Measurements from ENCODE around the gene NANOG. TPM values are rescaled to one million over a fixed set of nuclear protein-coding genes. Genes with fewer than 3 reads are reported as not detected.
A peak's percentile ranks its signal among the peaks of the same experiment; 100 is the strongest.
"Not testable (repeated sequence)": the region's sequence is repeated elsewhere in the genome, so short reads cannot be mapped to it uniquely, and the experiment has no call there.

The NANOG gene
- total RNA-seq, 4 donors from 2014 or later = 0.26 TPM; not detected in 3

DNA sequence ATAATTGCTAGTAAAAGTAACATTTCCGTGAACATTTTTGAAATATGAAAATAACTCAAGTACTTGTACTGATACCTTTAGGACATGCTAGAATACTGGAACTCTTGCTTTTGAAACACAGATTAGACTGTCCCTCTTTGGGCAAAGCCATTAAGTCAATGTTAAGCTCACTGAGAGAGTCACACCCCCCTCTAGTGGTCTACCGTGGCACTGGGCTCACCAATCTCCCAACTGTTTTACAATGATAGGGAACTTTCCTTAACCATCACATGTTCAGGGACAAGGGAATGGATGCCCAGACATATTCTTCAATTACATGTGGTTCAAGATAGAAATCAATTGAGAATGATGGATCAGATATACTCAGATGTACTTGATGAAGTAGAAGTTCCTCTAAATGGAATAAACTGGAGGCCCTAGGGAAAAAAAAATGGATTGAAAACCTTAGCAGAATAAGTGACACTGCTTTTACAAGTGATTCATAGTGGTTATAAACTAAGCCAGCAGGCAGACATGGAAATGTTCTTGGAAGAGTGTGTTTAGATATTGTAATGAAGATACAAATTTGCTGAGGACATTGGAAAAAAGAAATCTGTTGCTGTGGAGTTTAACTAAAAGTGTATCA lies 17.8 kb downstream of the NANOG start:
- no peaks in the 10 kb centered on the region for H3K9me3 ChIP-seq
- intact Hi-C loops (cut with DNase I) = no loop called here
- 4 to 10% methylated on average over 2 of the region's 2 CpGs for WGBS, 2 donors
- no peak overlapping the region for H3K4me3 ChIP-seq
- DNase-seq = no peak
- H3K27ac ChIP-seq = no peak overlapping the region
- no peaks in the 10 kb centered on the region for H3K4me1 ChIP-seq
- H3K27me3 ChIP-seq = peaks cover 0 to 14% (median 0%) of the 10 kb centered on the region in 4 donors
- TF ChIP-seq, protein P1, sequence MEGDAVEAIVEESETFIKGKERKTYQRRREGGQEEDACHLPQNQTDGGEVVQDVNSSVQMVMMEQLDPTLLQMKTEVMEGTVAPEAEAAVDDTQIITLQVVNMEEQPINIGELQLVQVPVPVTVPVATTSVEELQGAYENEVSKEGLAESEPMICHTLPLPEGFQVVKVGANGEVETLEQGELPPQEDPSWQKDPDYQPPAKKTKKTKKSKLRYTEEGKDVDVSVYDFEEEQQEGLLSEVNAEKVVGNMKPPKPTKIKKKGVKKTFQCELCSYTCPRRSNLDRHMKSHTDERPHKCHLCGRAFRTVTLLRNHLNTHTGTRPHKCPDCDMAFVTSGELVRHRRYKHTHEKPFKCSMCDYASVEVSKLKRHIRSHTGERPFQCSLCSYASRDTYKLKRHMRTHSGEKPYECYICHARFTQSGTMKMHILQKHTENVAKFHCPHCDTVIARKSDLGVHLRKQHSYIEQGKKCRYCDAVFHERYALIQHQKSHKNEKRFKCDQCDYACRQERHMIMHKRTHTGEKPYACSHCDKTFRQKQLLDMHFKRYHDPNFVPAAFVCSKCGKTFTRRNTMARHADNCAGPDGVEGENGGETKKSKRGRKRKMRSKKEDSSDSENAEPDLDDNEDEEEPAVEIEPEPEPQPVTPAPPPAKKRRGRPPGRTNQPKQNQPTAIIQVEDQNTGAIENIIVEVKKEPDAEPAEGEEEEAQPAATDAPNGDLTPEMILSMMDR (IDR thresholded peaks at IDR 0.05) = peak; percentile 31 to 81 (median 74)
- TF ChIP-seq POLR2A (IDR thresholded peaks at IDR 0.05) = no peak
- no peaks in the 10 kb centered on the region for H3K36me3 ChIP-seq

- H3K4me1 ChIP-seq; H3K27ac ChIP-seq; intact Hi-C loops (cut with DNase I); H3K27me3 ChIP-seq; DNase-seq; H3K4me3 ChIP-seq; H3K9me3 ChIP-seq; H3K36me3 ChIP-seq: not testable (repeated sequence)
- 40 to 55% methylated on average over 2 to 3 of the region's 4 CpGs for WGBS, 2 donors
Observed at GRCh38 chr12:7825754-7826153, 36.6 kb downstream of the NANOG start.

DNA sequence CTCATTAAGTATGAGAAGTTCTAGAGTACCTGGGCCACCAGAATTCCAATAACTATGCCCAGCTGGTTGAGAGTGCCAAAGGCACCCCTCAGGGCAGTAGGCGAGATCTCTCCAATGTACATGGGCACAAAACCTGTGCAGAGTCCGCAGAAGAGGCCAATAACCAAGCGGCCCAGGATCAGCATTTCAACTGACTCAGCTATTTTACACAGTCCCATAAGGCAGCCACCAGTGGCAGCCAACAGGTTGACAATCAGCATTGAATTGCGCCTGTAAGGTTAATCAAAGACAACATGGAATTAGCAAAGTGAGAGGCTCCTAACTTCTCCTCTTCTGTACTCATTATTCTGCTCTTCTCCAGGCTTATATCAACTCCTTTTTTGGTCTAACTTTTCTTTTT lies 40.5 kb downstream of the NANOG start:
- 85 to 91% methylated on average over 4 of the region's 4 CpGs for WGBS, 2 donors
- intact Hi-C loops (cut with DNase I); DNase-seq; H3K27me3 ChIP-seq; H3K4me3 ChIP-seq; H3K36me3 ChIP-seq; H3K9me3 ChIP-seq; H3K27ac ChIP-seq; H3K4me1 ChIP-seq: not testable (repeated sequence)

- Histone ChIP-seq H3K9me3 (no peaks in the 10 kb centered on the region), H3K27ac (no peak overlapping the region), H3K27me3 (no peaks in the 10 kb centered on the region), H3K4me1 (no peaks in the 10 kb centered on the region), H3K36me3 (no peaks in the 10 kb centered on the region), H3K4me3 (no peak overlapping the region)
- DNase-seq = no peak
- TF ChIP-seq, protein P1 (IDR thresholded peaks at IDR 0.05) = peak in 5 of 6 experiments; percentile 14 to 56 (median 33)
- no peak for TF ChIP-seq POLR2A (IDR thresholded peaks at IDR 0.05)
- 51 to 64% methylated on average over 5 to 6 of the region's 6 CpGs for WGBS, 2 donors
- intact Hi-C loops (cut with DNase I) = no loop called here
Observed at GRCh38 chr12:7832059-7832696, 43.0 kb downstream of the NANOG start.

- 70 to 72% methylated on average over 2 to 6 of the region's 6 CpGs for WGBS, 2 donors
- H3K4me1 ChIP-seq; H3K27me3 ChIP-seq; H3K4me3 ChIP-seq; H3K27ac ChIP-seq; DNase-seq; H3K9me3 ChIP-seq; H3K36me3 ChIP-seq; intact Hi-C loops (cut with DNase I): not testable (repeated sequence)
Observed at GRCh38 chr12:7833201-7833600, 44.0 kb downstream of the NANOG start.

DNA sequence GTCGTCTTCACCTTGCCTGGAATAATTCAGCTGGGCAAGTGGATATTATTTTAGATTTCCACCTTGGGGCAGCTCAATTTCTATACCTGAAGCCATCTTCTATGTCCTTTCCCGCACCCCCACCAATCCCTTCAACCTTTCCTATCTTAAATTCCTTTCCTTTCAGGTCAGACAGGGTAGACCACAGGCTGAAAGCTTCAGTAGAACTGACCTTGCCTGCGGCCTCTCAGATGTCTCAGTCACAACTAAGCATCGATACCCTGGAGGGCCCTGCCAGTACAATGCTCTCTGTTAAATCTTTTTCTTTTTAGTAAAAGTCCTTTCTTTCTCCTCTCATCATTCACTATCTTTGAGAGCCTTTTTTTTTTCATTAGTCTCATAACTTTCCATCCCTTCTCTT lies 44.6 kb downstream of the NANOG start:
- DNase-seq = no peak
- WGBS, 2 donors = 84 to 87% methylated on average over 4 of the region's 4 CpGs

More for the DNA sequence above, 44.6 kb downstream of the NANOG start:
- no peaks in the 10 kb centered on the region for H3K27me3 ChIP-seq
- H3K27ac ChIP-seq = no peak overlapping the region
- H3K9me3 ChIP-seq = no peaks in the 10 kb centered on the region
- no peaks in the 10 kb centered on the region for H3K4me1 ChIP-seq
- TF ChIP-seq POLR2A (IDR thresholded peaks at IDR 0.05) = no peak
- TF ChIP-seq, protein P1 (IDR thresholded peaks at IDR 0.05) = no peak
- intact Hi-C loops (cut with DNase I) = no loop called here
- H3K36me3 ChIP-seq = no peaks in the 10 kb centered on the region
- H3K4me3 ChIP-seq = no peak overlapping the region

Data from esophagus squamous epithelium (tissue), 5 donors.